ENCODE measurements around the gene GNGT2. TPM values are rescaled to one million over a fixed set of nuclear protein-coding genes. Genes with fewer than 3 reads are reported as not detected.
A peak's percentile ranks its signal among the peaks of the same experiment; 100 is the strongest.

GNGT2 gene
- polyA plus RNA-seq, 3 donors: 16.0 to 25.1 (median 16.7) TPM

- Histone ChIP-seq H3K9ac (ENCODE audit: insufficient read depth, low read length, poor library complexity, severe bottlenecking) (no peak overlapping the region), H2AFZ (ENCODE audit: insufficient read depth, low read depth, low read length, poor library complexity, severe bottlenecking) (no peak overlapping the region), H3K4me1 (ENCODE audit: control insufficient read depth in 1 of 2, insufficient read depth in 2 of 2, low read length in 2 of 2) (peaks cover 38 to 56% of the 10 kb centered on the region in 2 donors), H3K79me2 (ENCODE audit: insufficient read depth, low read length) (no peaks in the 10 kb centered on the region), H3K4me2 (replicated peaks; ENCODE audit: extremely low read depth, low read length, poor library complexity, severe bottlenecking) (no peak overlapping the region), H3K36me3 (replicated peaks in 1 of 2; ENCODE audit: control insufficient read depth in 1 of 2, insufficient read depth in 2 of 2, low read length in 2 of 2) (no peaks in the 10 kb centered on the region), H3K9me3 (replicated peaks in 1 of 2; ENCODE audit: control insufficient read depth in 1 of 2, insufficient read depth in 1 of 2, low read length in 2 of 2) (no peaks in the 10 kb centered on the region), H3K4me3 (replicated peaks in 1 of 3; ENCODE audit: low read depth in 2 of 3, low read length in 3 of 3) (no peak overlapping the region), H4K20me1 (ENCODE audit: insufficient read depth, low read length) (no peaks in the 10 kb centered on the region), H3K27ac (ENCODE audit: low read depth in 1 of 2, low read length in 2 of 2) (no peak overlapping the region), H3K27me3 (ENCODE audit: control insufficient read depth in 2 of 2, insufficient read depth in 2 of 2, low read length in 2 of 2) (peaks cover 4 to 20% of the 10 kb centered on the region in 2 donors)
- TF ChIP-seq CTCF (IDR thresholded peaks at IDR 0.05): no peak
- peaks cover 0 to 5% (median 2%) of the 10 kb centered on the region in 7 donors for H3K9me3 Mint-ChIP-seq
- intact Hi-C loops (cut with micrococcal nuclease): no loop called here
- H3K36me3 Mint-ChIP-seq: peaks cover 0 to under 1% of the 10 kb centered on the region in 2 donors
- H3K4me3 Mint-ChIP-seq: no peak overlapping the region
- no peak for DNase-seq
- H3K27ac Mint-ChIP-seq: peak overlapping the region in 6 of 7 donors; percentile 9 to 93 (median 77)
- peaks cover 41% of the 10 kb centered on the region for H3K4me1 Mint-ChIP-seq
- peaks cover 16 to 32% (median 29%) of the 10 kb centered on the region in 3 donors for H3K27me3 Mint-ChIP-seq (ENCODE audit: low read depth in 3 of 3)
- WGBS (ENCODE audit: insufficient coverage): 100% methylated on average over 2 of the region's 5 CpGs
Measured at GRCh38 chr17:49234509-49235080, 24.2 kb upstream of the GNGT2 start.

- Histone ChIP-seq H3K4me3 (replicated peaks in 1 of 3; ENCODE audit: low read depth in 2 of 3, low read length in 3 of 3) (peak overlapping the region in 1 of 3 experiments; percentile 81), H3K4me1 (ENCODE audit: control insufficient read depth in 1 of 2, insufficient read depth in 2 of 2, low read length in 2 of 2) (peaks cover 35 to 57% of the 10 kb centered on the region in 2 donors), H3K4me2 (replicated peaks; ENCODE audit: extremely low read depth, low read length, poor library complexity, severe bottlenecking) (peak overlapping the region; percentile 91), H3K9ac (ENCODE audit: insufficient read depth, low read length, poor library complexity, severe bottlenecking) (no peak overlapping the region), H3K9me3 (replicated peaks in 1 of 2; ENCODE audit: control insufficient read depth in 1 of 2, insufficient read depth in 1 of 2, low read length in 2 of 2) (no peaks in the 10 kb centered on the region), H2AFZ (ENCODE audit: insufficient read depth, low read depth, low read length, poor library complexity, severe bottlenecking) (no peak overlapping the region), H3K27me3 (ENCODE audit: control insufficient read depth in 2 of 2, insufficient read depth in 2 of 2, low read length in 2 of 2) (peaks cover 10 to 34% of the 10 kb centered on the region in 2 donors), H4K20me1 (ENCODE audit: insufficient read depth, low read length) (peaks cover 7% of the 10 kb centered on the region), H3K27ac (ENCODE audit: low read depth in 1 of 2, low read length in 2 of 2) (no peak overlapping the region), H3K36me3 (replicated peaks in 1 of 2; ENCODE audit: control insufficient read depth in 1 of 2, insufficient read depth in 2 of 2, low read length in 2 of 2) (no peaks in the 10 kb centered on the region), H3K79me2 (ENCODE audit: insufficient read depth, low read length) (no peaks in the 10 kb centered on the region)
- H3K27me3 Mint-ChIP-seq (ENCODE audit: low read depth in 3 of 3): peaks cover 26 to 52% (median 43%) of the 10 kb centered on the region in 3 donors
- intact Hi-C loops (cut with micrococcal nuclease): no loop called here
- H3K4me3 Mint-ChIP-seq: peak overlapping the region in 1 of 2 donors; percentile 92
- H3K4me1 Mint-ChIP-seq: peaks cover 49% of the 10 kb centered on the region
- H3K36me3 Mint-ChIP-seq: peaks cover 0 to 5% of the 10 kb centered on the region in 2 donors
- H3K9me3 Mint-ChIP-seq: peaks cover 0 to 8% (median 2%) of the 10 kb centered on the region in 7 donors
- WGBS (ENCODE audit: insufficient coverage): 70% methylated on average over 2 of the region's 7 CpGs
- H3K27ac Mint-ChIP-seq: peak overlapping the region in 3 of 7 donors; percentile 54 to 72 (median 58)
- DNase-seq: no peak
- no peak for TF ChIP-seq CTCF (IDR thresholded peaks at IDR 0.05)
Measured at GRCh38 chr17:49231563-49231894, 21.2 kb upstream of the GNGT2 start.
